NCI-H774 (cell line): Measurements from ENCODE around the gene GRM2.
"Not testable (repeated sequence)": the region's sequence is repeated elsewhere in the genome, so short reads cannot be mapped to it uniquely, and the experiment has no call there.

ENCODE experiments used
- DNase-seq: peaks from one replicate; lab custom pipeline; 2025; lab: John Stamatoyannopoulos, UW

GRM2 gene

GRCh38 chr3:51722362-51722761 is 15.5 kb downstream of the GRM2 start:
- no peak for DNase-seq

GRCh38 chr3:51727500-51727899 is 20.6 kb downstream of the GRM2 start:
- DNase-seq = no peak

- DNase-seq = no peak
These were observed 22.3 kb downstream of the GRM2 start for GRCh38 chr3:51729042-51729633.

GRCh38 chr3:51733859-51734571 is 27.1 kb downstream of the GRM2 start:
- DNase-seq = no peak

- DNase-seq = no peak
These were observed 27.7 kb downstream of the GRM2 start for GRCh38 chr3:51734572-51734907.

GRCh38 chr3:51735039-51735438 is 28.2 kb downstream of the GRM2 start:
- no peak for DNase-seq

- DNase-seq = no peak
These were observed 29.1 kb downstream of the GRM2 start for GRCh38 chr3:51735950-51736349.

- no peak for DNase-seq
These were observed 32.2 kb downstream of the GRM2 start for GRCh38 chr3:51739110-51739509.

- DNase-seq = not testable (repeated sequence)
These were observed 35.5 kb downstream of the GRM2 start for GRCh38 chr3:51742320-51742719.

- DNase-seq = not testable (repeated sequence)
These were observed 36.1 kb downstream of the GRM2 start for GRCh38 chr3:51742978-51743377.

GRCh38 chr3:51747840-51748239 is 41.0 kb downstream of the GRM2 start:
- no peak for DNase-seq

- no peak for DNase-seq
These were observed 41.5 kb downstream of the GRM2 start for GRCh38 chr3:51748327-51748726.

GRCh38 chr3:51750878-51751277 is 44.0 kb downstream of the GRM2 start:
- DNase-seq = no peak

- DNase-seq = no peak
These were observed 44.4 kb downstream of the GRM2 start for GRCh38 chr3:51751287-51751686.

- DNase-seq = not testable (repeated sequence)
These were observed 47.2 kb downstream of the GRM2 start for GRCh38 chr3:51753763-51754750.

GRCh38 chr3:51759203-51759602 is 52.3 kb downstream of the GRM2 start:
- DNase-seq = no peak
